DOHH2 (cell line): Measurements from ENCODE around the gene LAMB1.

ENCODE experiments used
- H3F3A ChIP-seq: fragments of 200-600 bp; sonication (generic), shearing (Covaris generic); 2 replicates; pipeline ENCODE4 v1.6.0; 2016; ENCODE audit warnings: antibody characterized with exemption, mild to moderate bottlenecking; ENCODE audit not compliant: control insufficient read depth, insufficient read depth
- H3K27ac ChIP-seq: fragments of 200-600 bp; sonication (generic); 2 replicates; pipeline ENCODE4 v1.5.1; 2014; ENCODE audit warnings: low read depth, mild to moderate bottlenecking, low read length, moderate library complexity
- H3K27me3 ChIP-seq: fragments of 200-600 bp; sonication (generic); 2 replicates; pipeline ENCODE4 v1.6.1; 2014; ENCODE audit warnings: mild to moderate bottlenecking, low read length, mixed read lengths; ENCODE audit not compliant: control insufficient read depth
- H3K36me3 ChIP-seq: fragments of 200-600 bp; sonication (generic); 2 replicates; pipeline ENCODE4 v1.6.1; 2014; ENCODE audit warnings: mild to moderate bottlenecking, low read length, moderate library complexity, mixed read lengths; ENCODE audit not compliant: control insufficient read depth
- H3K4me1 ChIP-seq: fragments of 200-600 bp; sonication (generic); 2 replicates; pipeline ENCODE4 v1.6.1; 2014; ENCODE audit warnings: mild to moderate bottlenecking, low read length, mixed read lengths; ENCODE audit not compliant: control insufficient read depth
- H3K4me2 ChIP-seq: fragments of 200-600 bp; sonication (generic); 2 replicates; pipeline ENCODE4 v1.6.0; 2014; ENCODE audit warnings: mild to moderate bottlenecking, low read length, moderate library complexity
- H3K4me3 ChIP-seq: fragments of 200-600 bp; sonication (generic); 2 replicates; pipeline ENCODE4 v1.5.1; 2014; ENCODE audit warnings: mild to moderate bottlenecking, low read length, mixed read lengths
- H3K79me2 ChIP-seq: fragments of 200-600 bp; sonication (generic); 2 replicates; pipeline ENCODE4 v1.6.1; 2014; ENCODE audit warnings: mild to moderate bottlenecking, low read length, mixed read lengths; ENCODE audit not compliant: control insufficient read depth
- H3K9me2 ChIP-seq: fragments of 200-600 bp; sonication (generic); replicated peaks from 2 replicates; pipeline ENCODE4 v1.6.1; 2014; ENCODE audit warnings: mild to moderate bottlenecking, low read length, mixed read lengths; ENCODE audit not compliant: control insufficient read depth
- H3K9me3 ChIP-seq: fragments of 200-600 bp; sonication (generic); 2 replicates; pipeline ENCODE4 v1.6.1; 2014; ENCODE audit warnings: antibody characterized with exemption, low read length, mixed read lengths; ENCODE audit not compliant: control insufficient read depth, insufficient read depth
- H4K20me1 ChIP-seq: fragments of 200-600 bp; sonication (generic); 2 replicates; pipeline ENCODE4 v1.6.0; 2014; ENCODE audit warnings: low read depth, mild to moderate bottlenecking, antibody characterized with exemption, low read length, moderate library complexity; ENCODE audit not compliant: control insufficient read depth, insufficient read depth
- EZH2phosphoT487 ChIP-seq: fragments of 200-600 bp; sonication (generic); IDR thresholded peaks from 2 replicates; pipeline ENCODE4 v1.6.1; 2017; ENCODE audit warnings: borderline replicate concordance, mild to moderate bottlenecking, antibody characterized with exemption, low read length, moderate library complexity, mixed read lengths
- TF ChIP-seq, protein P1 (sequence below): fragments of 200-600 bp; sonication (generic); IDR thresholded peaks from one replicate; pipeline ENCODE4 v1.5.1; 2014; ENCODE audit warnings: antibody characterized with exemption, mild to moderate bottlenecking, low read depth, low read length; ENCODE audit not compliant: poor library complexity, severe bottlenecking

Gene LAMB1

DNA sequence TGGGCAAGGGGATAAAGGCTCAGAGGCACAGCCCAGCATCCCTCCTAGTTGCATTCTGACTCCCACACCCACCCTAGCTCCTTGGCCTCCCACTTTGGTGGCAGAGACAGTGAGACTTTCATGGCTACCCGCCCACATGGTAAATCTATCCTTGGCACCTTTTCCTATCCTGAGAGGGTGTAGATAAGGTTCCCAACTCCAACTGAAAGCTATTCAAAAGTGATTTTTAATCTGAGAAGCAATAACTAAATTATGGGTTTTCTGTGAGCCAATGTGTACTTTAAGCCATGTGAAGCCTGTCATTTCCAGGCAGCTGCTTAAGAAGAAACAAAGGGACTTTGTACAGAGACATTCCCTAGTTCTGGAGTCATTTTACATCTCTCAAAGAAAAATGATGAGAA lies 9.1 kb downstream of the LAMB1 start:
- Histone ChIP-seq H3K27ac (no peak overlapping the region), H3K4me2 (no peak overlapping the region), H3K36me3 (no peaks in the 10 kb centered on the region), H3K27me3 (peaks cover 15% of the 10 kb centered on the region), H3K4me3 (no peak overlapping the region), H3K9me3 (no peaks in the 10 kb centered on the region; the same call in 1 of the 2 replicates), H3K9me2 (no peaks in the 10 kb centered on the region), H3K79me2 (no peaks in the 10 kb centered on the region), H3K4me1 (no peaks in the 10 kb centered on the region), H3F3A (no peaks in the 10 kb centered on the region), H4K20me1 (no peaks in the 10 kb centered on the region)
- TF ChIP-seq EZH2phosphoT487: no peak
- TF ChIP-seq, protein P1, sequence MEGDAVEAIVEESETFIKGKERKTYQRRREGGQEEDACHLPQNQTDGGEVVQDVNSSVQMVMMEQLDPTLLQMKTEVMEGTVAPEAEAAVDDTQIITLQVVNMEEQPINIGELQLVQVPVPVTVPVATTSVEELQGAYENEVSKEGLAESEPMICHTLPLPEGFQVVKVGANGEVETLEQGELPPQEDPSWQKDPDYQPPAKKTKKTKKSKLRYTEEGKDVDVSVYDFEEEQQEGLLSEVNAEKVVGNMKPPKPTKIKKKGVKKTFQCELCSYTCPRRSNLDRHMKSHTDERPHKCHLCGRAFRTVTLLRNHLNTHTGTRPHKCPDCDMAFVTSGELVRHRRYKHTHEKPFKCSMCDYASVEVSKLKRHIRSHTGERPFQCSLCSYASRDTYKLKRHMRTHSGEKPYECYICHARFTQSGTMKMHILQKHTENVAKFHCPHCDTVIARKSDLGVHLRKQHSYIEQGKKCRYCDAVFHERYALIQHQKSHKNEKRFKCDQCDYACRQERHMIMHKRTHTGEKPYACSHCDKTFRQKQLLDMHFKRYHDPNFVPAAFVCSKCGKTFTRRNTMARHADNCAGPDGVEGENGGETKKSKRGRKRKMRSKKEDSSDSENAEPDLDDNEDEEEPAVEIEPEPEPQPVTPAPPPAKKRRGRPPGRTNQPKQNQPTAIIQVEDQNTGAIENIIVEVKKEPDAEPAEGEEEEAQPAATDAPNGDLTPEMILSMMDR: no peak

DNA sequence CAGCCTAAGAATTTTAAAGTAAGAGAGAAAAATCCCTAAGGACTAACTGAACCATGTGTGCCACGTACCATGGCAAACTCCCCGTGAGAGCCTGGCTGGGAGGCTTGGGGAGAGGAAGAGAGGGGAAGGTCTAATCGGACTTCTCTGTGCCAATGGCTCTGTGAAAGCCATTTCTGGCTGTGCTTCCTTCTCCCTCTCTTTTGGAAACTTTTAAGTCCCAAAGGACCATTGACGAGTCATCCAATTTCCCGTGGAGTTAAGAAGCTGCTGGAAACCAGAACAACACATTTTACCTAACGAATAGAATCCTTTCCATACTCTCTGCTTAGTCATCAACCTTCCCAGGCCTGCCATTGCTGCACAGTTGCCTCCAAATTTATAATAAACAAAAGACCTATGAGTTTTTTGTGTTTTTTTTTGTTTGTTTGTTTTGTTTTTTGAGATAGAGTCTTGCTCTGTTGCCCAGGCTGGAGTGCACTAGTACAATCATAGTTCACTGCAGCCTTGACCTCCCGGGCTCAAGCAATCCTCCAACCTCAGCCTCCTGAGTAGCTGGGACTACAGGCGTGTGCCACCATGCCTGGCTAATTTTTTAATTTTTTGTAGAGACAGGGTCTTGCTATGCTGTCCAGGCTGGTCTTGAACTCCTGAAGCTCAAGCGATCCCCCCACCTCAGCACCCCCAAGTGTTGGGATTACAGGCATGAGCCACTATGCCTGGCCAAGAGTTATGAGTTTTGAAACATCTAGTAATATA lies 13.2 kb downstream of the LAMB1 start:
- Histone ChIP-seq H3K79me2 (no peaks in the 10 kb centered on the region), H3K9me3 (no peaks in the 10 kb centered on the region; the same call in 1 of the 2 replicates)

DNA sequence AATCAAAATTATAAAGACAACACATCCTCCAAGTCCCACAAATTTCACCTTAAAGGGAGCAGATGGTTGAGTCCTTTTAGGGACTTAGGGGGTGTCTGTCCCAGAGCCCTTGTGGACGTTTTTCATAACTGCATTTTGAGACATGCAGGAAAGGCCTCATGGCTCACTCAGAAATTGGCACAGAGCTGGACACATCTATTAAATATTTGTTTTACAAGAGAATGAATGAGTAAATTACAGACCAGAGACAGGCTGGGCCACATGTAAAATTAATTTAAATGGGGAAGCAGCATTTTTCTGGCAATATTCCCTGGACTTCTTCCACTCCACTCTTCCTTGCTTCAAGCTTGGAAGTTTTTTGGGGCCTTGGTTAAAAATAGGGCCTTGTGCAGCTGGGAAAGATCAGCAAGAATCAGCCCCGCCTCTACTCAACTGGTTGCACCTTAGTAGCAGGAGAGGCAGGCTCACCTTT lies 20.0 kb downstream of the LAMB1 start:
- Histone ChIP-seq H3F3A (no peaks in the 10 kb centered on the region), H3K4me3 (no peak overlapping the region), H3K79me2 (no peaks in the 10 kb centered on the region), H3K9me3 (no peaks in the 10 kb centered on the region), H4K20me1 (no peaks in the 10 kb centered on the region), H3K4me2 (no peak overlapping the region), H3K4me1 (no peaks in the 10 kb centered on the region), H3K27ac (no peak overlapping the region), H3K9me2 (no peaks in the 10 kb centered on the region), H3K36me3 (no peaks in the 10 kb centered on the region), H3K27me3 (no peaks in the 10 kb centered on the region)
- no peak for TF ChIP-seq EZH2phosphoT487
- TF ChIP-seq, protein P1: no peak

More for the DNA sequence above, 13.2 kb downstream of the LAMB1 start:
- H3K9me2 ChIP-seq: no peaks in the 10 kb centered on the region
- TF ChIP-seq EZH2phosphoT487: no peak
- TF ChIP-seq, protein P1: no peak
- peaks cover 7% of the 10 kb centered on the region for H3K27me3 ChIP-seq
- no peak overlapping the region for H3K27ac ChIP-seq
- no peaks in the 10 kb centered on the region for H3F3A ChIP-seq
- no peaks in the 10 kb centered on the region for H3K36me3 ChIP-seq
- H3K4me1 ChIP-seq: no peaks in the 10 kb centered on the region
- no peak overlapping the region for H3K4me2 ChIP-seq
- no peak overlapping the region for H3K4me3 ChIP-seq
- no peaks in the 10 kb centered on the region for H4K20me1 ChIP-seq
